SU-DHL-6 (cell line): Measurements from ENCODE around the gene C2CD4C.

Source experiments
- H2AFZ ChIP-seq: fragments of 200-600 bp; sonication (generic); 2 replicates; pipeline ENCODE4 v1.6.1; 2014; ENCODE audit warnings: low read depth, mild to moderate bottlenecking, moderate library complexity, mixed read lengths, antibody characterized with exemption, low read length; ENCODE audit not compliant: severe bottlenecking
- H3F3A ChIP-seq: fragments of 200-600 bp; shearing (Covaris generic); 2 replicates; pipeline ENCODE4 v1.6.0; 2016; ENCODE audit warnings: antibody characterized with exemption, mild to moderate bottlenecking; ENCODE audit not compliant: insufficient read depth
- H3K27ac ChIP-seq: fragments of 200-600 bp; sonication (generic); 2 replicates; pipeline ENCODE4 v1.5.1; 2016; ENCODE audit warnings: low read depth, mild to moderate bottlenecking, low read length, moderate library complexity, mixed read lengths
- H3K27me3 ChIP-seq: fragments of 200-600 bp; sonication (generic), shearing (Covaris generic); 2 replicates; pipeline ENCODE4 v1.6.0; 2014; ENCODE audit warnings: mild to moderate bottlenecking, low read length
- H3K36me3 ChIP-seq: fragments of 200-600 bp; sonication (generic); 2 replicates; pipeline ENCODE4 v1.6.1; 2014; ENCODE audit warnings: mild to moderate bottlenecking, low read length, mixed read lengths
- H3K4me2 ChIP-seq: fragments of 300-600, 200-600 bp; shearing (Covaris generic), sonication (generic); 2 replicates; pipeline ENCODE4 v1.6.0; 2014; ENCODE audit warnings: low read length, low read depth, mild to moderate bottlenecking; ENCODE audit not compliant: poor library complexity, severe bottlenecking
- H3K4me3 ChIP-seq: fragments of 200-600 bp; sonication (generic); 2 replicates; pipeline ENCODE4 v1.5.1; 2014; ENCODE audit warnings: antibody characterized with exemption, low read length, mild to moderate bottlenecking, mixed read lengths; ENCODE audit not compliant: insufficient read depth, poor library complexity, severe bottlenecking
- H3K79me2 ChIP-seq: fragments of 200-600 bp; sonication (generic); 2 replicates; pipeline ENCODE4 v1.6.1; 2014; ENCODE audit warnings: mild to moderate bottlenecking, low read length, moderate library complexity; ENCODE audit not compliant: insufficient read depth
- H3K9ac ChIP-seq: fragments of 200-600 bp; sonication (generic); 2 replicates; pipeline ENCODE4 v1.7.0; 2014; ENCODE audit warnings: mild to moderate bottlenecking, low read length
- H3K9me2 ChIP-seq: fragments of 200-600 bp; sonication (generic); replicated peaks from 2 replicates; pipeline ENCODE4 v1.6.1; 2014; ENCODE audit warnings: low read length; ENCODE audit not compliant: insufficient read depth
- H3K9me3 ChIP-seq: fragments of 200-600 bp; sonication (generic); 2 replicates; pipeline ENCODE4 v1.6.1; 2014; ENCODE audit warnings: low read length, mixed read lengths; ENCODE audit not compliant: insufficient read depth
- H4K20me1 ChIP-seq: fragments of 200-600 bp; sonication (generic); 2 replicates; pipeline ENCODE4 v1.6.1; 2014; ENCODE audit warnings: low read depth, mild to moderate bottlenecking, antibody characterized with exemption, low read length, moderate library complexity, mixed read lengths
- CTCF ChIP-seq: fragments of 200-600 bp; sonication (generic); IDR thresholded peaks from one replicate; pipeline ENCODE4 v1.5.1; 2017; ENCODE audit warnings: antibody characterized with exemption, mild to moderate bottlenecking, low read length, moderate library complexity; ENCODE audit not compliant: insufficient read depth, poor library complexity, severe bottlenecking
- EZH2phosphoT487 ChIP-seq: fragments of 200-600 bp; sonication (generic), shearing (Covaris generic); conservative IDR thresholded peaks from 2 replicates; pipeline ENCODE4 v1.6.1; 2018; ENCODE audit warnings: mild to moderate bottlenecking, antibody characterized with exemption, low read length, moderate library complexity, mixed read lengths

The C2CD4C gene

GRCh38 chr19:408441-408901 is 476 bp downstream of the C2CD4C start:
- no peaks in the 10 kb centered on the region for H3K36me3 ChIP-seq
- no peaks in the 10 kb centered on the region for H3K27me3 ChIP-seq
- no peaks in the 10 kb centered on the region for H4K20me1 ChIP-seq
- no peaks in the 10 kb centered on the region for H3K79me2 ChIP-seq
- no peak overlapping the region for H2AFZ ChIP-seq
- TF ChIP-seq CTCF = no peak
- TF ChIP-seq EZH2phosphoT487 = no peak
- H3K4me3 ChIP-seq = no peak overlapping the region
- no peaks in the 10 kb centered on the region for H3F3A ChIP-seq
- peak overlapping the region; percentile 10 for H3K4me2 ChIP-seq
- no peaks in the 10 kb centered on the region for H3K9me2 ChIP-seq
- H3K9ac ChIP-seq = no peak overlapping the region
- H3K9me3 ChIP-seq = no peaks in the 10 kb centered on the region
- H3K27ac ChIP-seq = no peak overlapping the region

- Histone ChIP-seq H3K9me2 (no peaks in the 10 kb centered on the region), H3F3A (no peaks in the 10 kb centered on the region), H3K27me3 (no peaks in the 10 kb centered on the region), H3K4me2 (no peak overlapping the region), H3K9ac (no peak overlapping the region), H3K27ac (no peak overlapping the region), H3K4me3 (no peak overlapping the region), H4K20me1 (no peaks in the 10 kb centered on the region), H2AFZ (no peak overlapping the region), H3K79me2 (no peaks in the 10 kb centered on the region), H3K36me3 (no peaks in the 10 kb centered on the region), H3K9me3 (no peaks in the 10 kb centered on the region)
- TF ChIP-seq EZH2phosphoT487 = no peak
- no peak for TF ChIP-seq CTCF
These were observed 1.2 kb downstream of the C2CD4C start for GRCh38 chr19:407511-408440.

GRCh38 chr19:406971-407510 is 1.9 kb downstream of the C2CD4C start:
- Histone ChIP-seq H3F3A (no peaks in the 10 kb centered on the region), H3K27me3 (no peaks in the 10 kb centered on the region), H3K9me2 (no peaks in the 10 kb centered on the region), H3K27ac (no peak overlapping the region), H3K79me2 (no peaks in the 10 kb centered on the region), H4K20me1 (no peaks in the 10 kb centered on the region), H3K4me2 (no peak overlapping the region), H3K4me3 (no peak overlapping the region), H2AFZ (no peak overlapping the region), H3K9me3 (no peaks in the 10 kb centered on the region), H3K36me3 (no peaks in the 10 kb centered on the region), H3K9ac (no peak overlapping the region)
- TF ChIP-seq EZH2phosphoT487 (no peak), CTCF (no peak)
